HG03571 (cell line): ENCODE results near the gene COG8.
"Not testable (repeated sequence)": the region's sequence is repeated elsewhere in the genome, so short reads cannot be mapped to it uniquely, and the experiment has no call there.

Experiments
- ATAC-seq: cut with Tn5 transposase; IDR thresholded peaks from one replicate; pipeline ENCODE4 v1.9.1; 2021; ENCODE audit not compliant: unreplicated experiment

COG8 gene

GRCh38 chr16:69319826-69320739, 19.3 kb downstream of the COG8 start:
- ATAC-seq, result no peak

- no peak for ATAC-seq
Observed at GRCh38 chr16:69319381-69319780, 20.0 kb downstream of the COG8 start.

- no peak for ATAC-seq
Observed at GRCh38 chr16:69318911-69319289, 20.5 kb downstream of the COG8 start.

- ATAC-seq, result no peak
Observed at GRCh38 chr16:69318177-69318910, 21.0 kb downstream of the COG8 start.

GRCh38 chr16:69316595-69317034, 22.7 kb downstream of the COG8 start:
- ATAC-seq, result no peak

- ATAC-seq, result no peak
Observed at GRCh38 chr16:69315486-69316311, 23.7 kb downstream of the COG8 start.

GRCh38 chr16:69314534-69314933, 24.8 kb downstream of the COG8 start:
- ATAC-seq, result no peak

- ATAC-seq, result no peak
Observed at GRCh38 chr16:69313469-69313868, 25.9 kb downstream of the COG8 start.

- ATAC-seq, result peak; percentile 35
Observed at GRCh38 chr16:69311533-69312387, 27.6 kb downstream of the COG8 start.

- ATAC-seq, result peak; percentile 90
Observed at GRCh38 chr16:69310653-69311532, 28.5 kb downstream of the COG8 start, which contains the start of gene VPS4A. Gene VPS4A (plus strand): TSS chr16:69311350. CDS start chr16:69311512, 162 bp downstream.

- ATAC-seq, result no peak
Observed at GRCh38 chr16:69309316-69309715, 30.0 kb downstream of the COG8 start.

- ATAC-seq, result no peak
Observed at GRCh38 chr16:69307856-69308255, 31.5 kb downstream of the COG8 start.

GRCh38 chr16:69307091-69307490, 32.3 kb downstream of the COG8 start:
- ATAC-seq, result no peak

GRCh38 chr16:69306031-69306430, 33.3 kb downstream of the COG8 start:
- ATAC-seq, result no peak

GRCh38 chr16:69302301-69302700, 37.1 kb downstream of the COG8 start:
- ATAC-seq, result no peak

GRCh38 chr16:69301861-69302260, 37.5 kb downstream of the COG8 start:
- no peak for ATAC-seq

GRCh38 chr16:69301187-69301586, 38.2 kb downstream of the COG8 start:
- no peak for ATAC-seq

GRCh38 chr16:69298261-69298660, 41.1 kb downstream of the COG8 start:
- no peak for ATAC-seq

GRCh38 chr16:69296771-69297170, 42.6 kb downstream of the COG8 start:
- ATAC-seq, result not testable (repeated sequence)
